Gastrocnemius medialis (tissue), 4 donors: ENCODE measurements around the gene KCND3.

Experiments used
- POLR2A ChIP-seq, 2 donors: fragments of 450-650 bp; IDR thresholded peaks; one replicate each; pipeline ENCODE4 v1.6.1; 2017; ENCODE audit warnings: antibody characterized with exemption in 2 of 2, mild to moderate bottlenecking in 2 of 2, moderate library complexity in 2 of 2
- TF ChIP-seq, protein P1 (sequence below), 5 experiments: fragments of 450-650 bp in 3 of 5; fragments of 200-600 bp in 2 of 5; sonication (generic) in 2 of 5; IDR thresholded peaks in 4 of 5; conservative IDR thresholded peaks in 1 of 5; 1 replicate in 4 of 5; 2 replicates in 1 of 5; pipeline ENCODE4 v1.5.1; 2016 to 2019; ENCODE audit warnings: antibody characterized with exemption in 5 of 5, mild to moderate bottlenecking in 3 of 5, moderate library complexity in 3 of 5

DNA sequence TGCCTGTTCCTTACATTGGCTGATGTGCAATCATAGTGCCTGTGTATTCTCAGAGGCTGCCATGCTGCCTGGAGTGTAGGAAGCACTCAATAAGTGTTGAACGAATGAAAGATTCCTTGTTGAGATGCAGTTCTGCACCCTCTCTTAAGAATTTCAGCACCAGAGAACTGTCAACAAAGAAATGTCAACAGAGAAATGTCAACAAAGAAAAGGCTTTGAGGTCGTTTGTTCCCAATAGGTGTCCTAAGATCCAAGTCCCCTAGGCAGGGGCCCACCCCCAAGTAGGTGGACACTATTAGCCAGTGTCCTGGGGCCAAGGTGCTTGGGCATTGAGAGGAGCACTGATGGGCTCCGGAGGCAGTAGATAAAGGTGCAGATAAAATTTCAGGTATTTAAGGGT is 12.6 kb downstream of the KCND3 start:
- TF ChIP-seq, protein P1, sequence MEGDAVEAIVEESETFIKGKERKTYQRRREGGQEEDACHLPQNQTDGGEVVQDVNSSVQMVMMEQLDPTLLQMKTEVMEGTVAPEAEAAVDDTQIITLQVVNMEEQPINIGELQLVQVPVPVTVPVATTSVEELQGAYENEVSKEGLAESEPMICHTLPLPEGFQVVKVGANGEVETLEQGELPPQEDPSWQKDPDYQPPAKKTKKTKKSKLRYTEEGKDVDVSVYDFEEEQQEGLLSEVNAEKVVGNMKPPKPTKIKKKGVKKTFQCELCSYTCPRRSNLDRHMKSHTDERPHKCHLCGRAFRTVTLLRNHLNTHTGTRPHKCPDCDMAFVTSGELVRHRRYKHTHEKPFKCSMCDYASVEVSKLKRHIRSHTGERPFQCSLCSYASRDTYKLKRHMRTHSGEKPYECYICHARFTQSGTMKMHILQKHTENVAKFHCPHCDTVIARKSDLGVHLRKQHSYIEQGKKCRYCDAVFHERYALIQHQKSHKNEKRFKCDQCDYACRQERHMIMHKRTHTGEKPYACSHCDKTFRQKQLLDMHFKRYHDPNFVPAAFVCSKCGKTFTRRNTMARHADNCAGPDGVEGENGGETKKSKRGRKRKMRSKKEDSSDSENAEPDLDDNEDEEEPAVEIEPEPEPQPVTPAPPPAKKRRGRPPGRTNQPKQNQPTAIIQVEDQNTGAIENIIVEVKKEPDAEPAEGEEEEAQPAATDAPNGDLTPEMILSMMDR (IDR thresholded peaks at IDR 0.05 in 4 of 5, conservative IDR thresholded peaks at IDR 0.05 in 1 of 5), result no peak
- TF ChIP-seq POLR2A (IDR thresholded peaks at IDR 0.05), result no peak
